ENCODE data around the gene EML6.

EML6 gene

GRCh38 chr2:54898456-54899226, 175.2 kb downstream of the EML6 start:
- TF ChIP-seq CTCF (IDR thresholded peaks at IDR 0.05; ENCODE audit: insufficient read depth, low read depth, low read length, missing control alignments) = no peak
- no peak for DNase-seq (ENCODE audit: low read depth)
- H3K4me3 ChIP-seq (ENCODE audit: low read depth, low read length) = no peak overlapping the region

- TF ChIP-seq CTCF (IDR thresholded peaks at IDR 0.05; ENCODE audit: insufficient read depth, low read depth, low read length, missing control alignments) = peak; percentile 31
- no peak overlapping the region for H3K4me3 ChIP-seq (ENCODE audit: low read depth, low read length)
- peak; percentile 42 for DNase-seq (ENCODE audit: low read depth)
Measured at GRCh38 chr2:54899576-54900200, 176.2 kb downstream of the EML6 start.

- H3K4me3 ChIP-seq (ENCODE audit: low read depth, low read length) = no peak overlapping the region
- no peak for DNase-seq (ENCODE audit: low read depth)
- TF ChIP-seq CTCF (IDR thresholded peaks at IDR 0.05; ENCODE audit: insufficient read depth, low read depth, low read length, missing control alignments) = no peak
Measured at GRCh38 chr2:54901224-54901986, 177.9 kb downstream of the EML6 start.

- no peak for DNase-seq (ENCODE audit: low read depth)
- no peak for TF ChIP-seq CTCF (IDR thresholded peaks at IDR 0.05; ENCODE audit: insufficient read depth, low read depth, low read length, missing control alignments)
- no peak overlapping the region for H3K4me3 ChIP-seq (ENCODE audit: low read depth, low read length)
Measured at GRCh38 chr2:54902763-54903162, 179.3 kb downstream of the EML6 start.

- peak; percentile 14 for DNase-seq (ENCODE audit: low read depth)
- no peak for TF ChIP-seq CTCF (IDR thresholded peaks at IDR 0.05; ENCODE audit: insufficient read depth, low read depth, low read length, missing control alignments)
- H3K4me3 ChIP-seq (ENCODE audit: low read depth, low read length) = no peak overlapping the region
Measured at GRCh38 chr2:54903736-54904554, 180.5 kb downstream of the EML6 start.

- no peak for DNase-seq (ENCODE audit: low read depth)
- no peak overlapping the region for H3K4me3 ChIP-seq (ENCODE audit: low read depth, low read length)
- TF ChIP-seq CTCF (IDR thresholded peaks at IDR 0.05; ENCODE audit: insufficient read depth, low read depth, low read length, missing control alignments) = no peak
Measured at GRCh38 chr2:54904836-54905235, 181.4 kb downstream of the EML6 start.

Data from GM12865 (cell line).